KOPT-K1 (cell line): ENCODE results near the gene MUC20.
A peak's percentile ranks its signal among the peaks of the same experiment; 100 is the strongest.
"Not testable (repeated sequence)": the region's sequence is repeated elsewhere in the genome, so short reads cannot be mapped to it uniquely, and the experiment has no call there.

Source experiments
- H3K27ac ChIP-seq: fragments of 200-600 bp; sonication (generic); 2 replicates; pipeline ENCODE4 v1.5.1; 2016; ENCODE audit warnings: antibody characterized with exemption, mild to moderate bottlenecking, low read depth, low read length; ENCODE audit not compliant: poor library complexity, severe bottlenecking
- H3K36me3 ChIP-seq: fragments of 200-600 bp; sonication (generic); 2 replicates; pipeline ENCODE4 v1.5.1; 2017; ENCODE audit warnings: antibody characterized with exemption, mild to moderate bottlenecking, low read length, moderate library complexity; ENCODE audit not compliant: insufficient read depth
- H3K9me3 ChIP-seq: fragments of 200-600 bp; sonication (generic); 2 replicates; pipeline ENCODE4 v1.5.1; 2017; ENCODE audit warnings: antibody characterized with exemption, low read length, mild to moderate bottlenecking; ENCODE audit not compliant: insufficient read depth, poor library complexity, severe bottlenecking

Gene MUC20

DNA sequence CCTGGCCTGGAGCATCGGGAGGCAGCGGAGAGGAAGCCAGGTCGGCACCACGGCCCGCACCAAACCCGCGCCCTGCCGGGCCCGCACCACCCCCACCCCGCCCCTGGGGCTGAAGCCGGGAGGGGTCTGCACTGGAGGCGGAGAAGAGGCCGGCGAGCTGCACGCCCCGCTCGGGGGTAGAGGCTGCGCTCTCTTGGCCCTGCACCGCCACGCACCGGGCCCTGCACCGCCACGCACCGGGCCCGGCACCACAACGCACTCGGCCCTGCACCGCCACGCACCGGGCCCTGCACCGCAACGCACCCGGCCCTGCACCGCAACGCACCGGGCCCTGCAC lies 41.4 kb downstream of the MUC20 start:
- H3K9me3 ChIP-seq, result no peaks in the 10 kb centered on the region
- H3K27ac ChIP-seq, result peak overlapping the region; percentile 51
- peaks cover 7% of the 10 kb centered on the region; the same call in 1 of the 2 replicates for H3K36me3 ChIP-seq

DNA sequence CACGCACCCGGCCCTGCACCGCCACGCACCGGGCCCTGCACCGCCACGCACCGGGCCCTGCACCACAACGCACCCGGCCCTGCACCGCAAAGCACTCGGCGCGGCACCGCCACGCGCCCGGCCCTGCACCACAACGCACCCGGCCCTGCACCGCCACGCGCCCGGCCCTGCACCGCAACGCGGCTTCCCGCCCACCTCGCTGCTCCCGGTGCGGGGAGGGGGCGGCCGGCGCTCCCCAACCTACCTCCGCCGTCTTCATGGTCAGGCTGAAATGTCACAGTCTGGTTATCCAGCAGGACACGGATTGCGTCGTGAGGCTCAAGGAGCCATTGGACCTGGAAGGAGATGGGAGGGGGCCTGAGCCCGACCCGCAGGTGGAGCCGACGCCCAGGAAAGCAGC lies 41.8 kb downstream of the MUC20 start:
- peak overlapping the region; percentile 67 for H3K27ac ChIP-seq
- H3K36me3 ChIP-seq, result peaks cover 7% of the 10 kb centered on the region; the same call in 1 of the 2 replicates
- no peaks in the 10 kb centered on the region for H3K9me3 ChIP-seq

DNA sequence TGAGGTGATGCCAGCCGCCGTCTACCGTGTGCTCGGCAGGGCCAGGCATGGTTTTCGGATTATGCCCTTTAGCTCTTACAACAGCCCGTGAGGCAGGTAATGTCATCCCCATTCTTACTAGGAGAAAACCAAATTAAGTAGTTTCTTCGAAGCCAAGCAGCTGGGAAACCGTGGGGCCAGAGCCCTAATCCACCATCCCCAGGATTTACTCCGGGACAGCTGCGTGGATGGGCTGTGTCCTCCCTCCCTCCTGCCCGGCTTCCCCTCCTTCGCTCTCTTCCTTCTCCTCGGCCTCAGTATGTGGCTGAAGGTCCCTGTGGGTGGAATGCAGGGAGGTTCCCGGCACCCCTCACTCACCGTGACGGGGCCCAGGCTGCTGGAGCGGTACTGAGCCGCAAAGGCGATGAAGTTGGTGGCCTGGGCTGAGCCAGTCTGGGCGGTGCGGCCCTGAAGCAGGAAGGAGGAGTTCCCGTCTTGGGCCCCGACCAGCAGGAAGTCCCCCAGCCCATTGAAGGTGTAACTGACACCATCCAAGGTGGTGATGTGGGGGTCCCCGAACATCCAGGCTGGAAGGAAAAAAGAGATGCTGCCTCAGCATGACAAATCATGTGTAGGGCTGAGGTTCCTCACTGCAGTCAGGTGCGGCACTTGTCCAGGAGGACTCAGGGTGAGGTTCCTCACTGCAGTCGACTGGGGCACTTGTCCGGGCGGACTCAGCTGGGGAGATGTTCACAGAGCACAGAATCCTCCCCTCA lies 42.5 kb downstream of the MUC20 start:
- peaks cover 7% of the 10 kb centered on the region; the same call in 1 of the 2 replicates for H3K36me3 ChIP-seq
- no peaks in the 10 kb centered on the region for H3K9me3 ChIP-seq
- peak overlapping the region; percentile 67 for H3K27ac ChIP-seq

DNA sequence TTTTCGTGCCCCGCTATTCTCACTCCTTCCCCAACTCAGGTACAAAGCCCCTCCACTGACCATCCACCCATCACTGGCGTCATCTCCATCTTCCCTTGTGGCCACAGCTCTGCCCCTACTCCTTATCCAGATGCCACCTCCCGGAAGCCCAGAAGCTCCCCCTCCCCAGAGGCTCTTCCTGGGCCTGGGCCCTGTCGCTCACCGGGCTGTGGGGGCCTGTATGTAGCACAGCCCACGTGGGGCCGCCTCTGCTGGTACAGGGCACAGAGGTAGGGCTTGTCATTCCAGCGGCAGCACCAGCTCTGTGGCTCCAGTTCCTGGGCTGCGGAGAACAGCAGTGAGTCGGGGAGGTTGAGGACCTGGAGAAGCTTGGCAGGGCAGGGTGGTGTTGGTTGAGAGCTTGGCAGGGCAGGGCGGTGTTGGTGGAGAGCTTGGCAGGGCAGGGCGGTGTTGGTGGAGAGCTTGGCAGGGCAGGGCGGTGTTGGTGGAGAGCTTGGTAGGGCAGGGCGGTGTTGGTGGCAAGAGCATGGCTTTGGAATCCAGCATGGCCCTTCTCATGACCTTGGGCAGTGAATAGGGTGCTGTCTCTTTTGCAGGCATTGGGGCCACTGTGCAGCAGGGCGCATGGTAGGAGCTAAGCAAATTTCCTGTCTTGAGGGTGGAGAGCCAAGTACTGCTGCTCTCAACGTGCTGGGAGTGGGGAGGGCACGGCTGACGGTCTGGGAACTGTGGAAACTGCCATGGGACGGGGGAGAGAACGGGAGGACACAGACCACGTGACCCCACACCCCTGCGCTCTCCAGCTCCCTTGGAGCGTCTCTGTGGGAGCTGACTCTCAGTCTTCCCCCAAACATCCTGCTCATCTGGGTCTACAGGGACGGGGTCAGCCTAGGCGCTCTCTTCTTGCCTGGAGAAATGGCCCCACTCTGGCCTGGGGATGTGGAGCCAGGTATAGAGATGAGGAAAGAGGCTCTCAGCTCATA lies 43.4 kb downstream of the MUC20 start:
- Histone ChIP-seq H3K36me3 (peaks cover 3% of the 10 kb centered on the region; the same call in 1 of the 2 replicates), H3K27ac (peak overlapping the region; percentile 67), H3K9me3 (no peaks in the 10 kb centered on the region)

DNA sequence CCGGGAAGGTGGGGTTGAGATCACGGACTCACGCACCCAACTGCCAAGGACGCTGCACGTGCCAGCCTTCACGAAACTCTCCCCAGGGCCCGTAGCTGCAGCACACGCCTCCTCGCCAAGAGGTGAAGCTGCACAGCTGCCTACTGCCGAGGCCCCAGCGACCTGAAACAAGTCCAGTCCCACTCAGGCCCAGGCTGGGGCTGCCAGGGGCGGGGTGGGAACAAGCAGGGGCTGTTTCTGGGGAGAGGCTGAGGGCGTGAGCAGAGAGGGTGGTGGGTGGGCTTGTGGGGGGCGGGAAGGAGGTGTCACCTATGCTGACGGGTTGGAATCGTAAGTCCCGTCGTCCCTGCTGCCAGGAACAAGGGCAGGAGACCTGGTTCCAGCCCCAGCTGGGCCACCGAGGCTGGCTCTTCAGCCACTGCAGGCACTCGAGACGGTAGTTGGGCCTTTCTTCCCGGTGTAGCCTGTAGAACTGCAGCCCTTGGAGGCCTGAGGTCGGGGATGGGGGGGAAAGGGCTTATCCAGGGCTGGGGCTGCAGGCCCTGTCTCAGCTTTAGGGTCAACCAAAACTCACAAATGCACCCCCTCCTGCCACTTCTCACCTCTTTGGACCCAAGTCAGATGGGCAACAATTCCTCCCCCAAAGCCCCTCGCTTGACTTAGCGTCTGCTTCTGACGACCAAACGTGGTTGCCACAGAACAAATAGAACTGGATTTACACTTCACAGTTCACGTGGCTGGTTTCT lies 44.4 kb downstream of the MUC20 start:
- Histone ChIP-seq H3K36me3 (no peaks in the 10 kb centered on the region), H3K27ac (peak overlapping the region; percentile 67), H3K9me3 (no peaks in the 10 kb centered on the region)

DNA sequence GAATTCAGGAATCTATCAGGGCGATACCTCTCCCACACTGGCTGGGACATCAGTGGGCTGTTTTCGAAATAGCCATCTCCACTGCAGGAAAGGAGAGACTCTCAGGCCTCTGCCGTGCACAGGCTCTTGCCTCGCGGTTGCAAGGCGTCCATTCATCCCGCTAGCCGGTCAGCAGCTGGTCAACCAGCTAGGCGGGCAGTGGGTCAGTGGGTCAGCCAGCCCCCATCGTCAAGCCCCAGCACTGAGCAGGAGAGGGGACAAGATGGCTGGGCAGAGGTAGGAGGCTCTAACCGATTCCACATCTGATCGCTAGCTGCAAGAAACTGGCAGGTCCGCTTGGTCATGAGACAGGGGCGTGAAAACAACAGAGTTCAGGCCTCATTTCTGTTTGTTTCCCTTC lies 45.9 kb downstream of the MUC20 start:
- no peaks in the 10 kb centered on the region for H3K9me3 ChIP-seq
- H3K36me3 ChIP-seq, result no peaks in the 10 kb centered on the region
- no peak overlapping the region for H3K27ac ChIP-seq

DNA sequence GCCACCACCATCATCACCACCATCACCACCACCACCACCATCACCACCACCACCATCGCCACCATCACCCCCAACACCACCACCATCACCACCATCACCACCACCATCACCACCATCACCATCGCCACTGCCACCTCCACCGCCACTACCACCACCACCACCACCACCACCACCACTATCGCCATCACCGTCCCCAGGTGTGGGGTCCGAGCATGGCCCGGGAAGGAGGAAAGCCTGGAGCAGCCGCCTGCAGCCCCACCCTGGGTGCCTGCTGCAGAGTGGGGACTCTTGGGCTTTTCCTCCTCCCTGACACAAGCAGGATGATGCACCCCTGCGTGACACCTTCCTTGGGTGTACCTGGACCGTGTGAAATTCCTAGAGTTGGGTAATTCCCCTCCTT lies 47.0 kb downstream of the MUC20 start:
- H3K9me3 ChIP-seq, result no peaks in the 10 kb centered on the region
- H3K36me3 ChIP-seq, result no peaks in the 10 kb centered on the region
- no peak overlapping the region for H3K27ac ChIP-seq

DNA sequence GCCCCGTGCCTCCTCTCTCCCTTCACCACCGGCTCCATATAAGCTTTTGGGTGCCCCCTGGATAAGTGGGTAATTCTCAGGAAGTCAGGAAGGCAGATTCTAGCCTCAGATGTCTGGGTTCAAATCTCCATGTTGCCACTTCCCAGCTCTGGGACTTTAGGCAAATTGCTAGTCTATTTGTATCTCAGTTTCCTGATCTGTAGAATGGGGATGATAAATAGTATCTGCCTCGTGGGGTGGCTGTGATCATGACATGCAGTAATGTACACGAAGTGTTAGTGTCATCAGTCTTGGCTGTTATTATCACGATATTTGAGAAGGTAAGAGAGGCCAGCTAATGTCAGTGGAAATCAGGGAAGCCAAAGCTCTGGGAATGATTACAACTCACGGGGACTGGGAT lies 47.6 kb downstream of the MUC20 start:
- Histone ChIP-seq H3K27ac (no peak overlapping the region), H3K9me3 (no peaks in the 10 kb centered on the region), H3K36me3 (no peaks in the 10 kb centered on the region)

DNA sequence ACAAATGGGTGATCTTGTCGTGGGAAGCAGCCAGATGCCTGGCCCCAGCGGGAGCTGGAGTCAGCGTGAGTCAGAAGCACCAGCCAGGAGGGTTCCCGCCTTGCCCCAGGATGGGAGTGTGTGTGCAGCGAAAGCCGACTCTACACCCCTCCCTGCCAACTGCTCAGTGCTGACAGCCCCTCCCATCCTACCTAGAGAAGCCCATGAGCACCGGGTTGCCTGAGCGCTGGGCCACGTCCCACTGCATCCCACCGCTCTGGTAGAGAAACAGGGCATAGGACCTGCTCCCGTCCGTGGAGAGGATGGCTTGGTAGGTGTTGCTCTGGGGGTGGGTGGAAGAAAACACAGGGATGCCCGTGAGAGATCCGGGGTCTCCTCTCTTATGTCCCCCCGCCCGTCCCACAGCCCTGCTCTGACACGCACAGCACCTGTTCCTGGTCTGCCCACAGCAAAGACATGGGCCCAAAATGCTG lies 48.1 kb downstream of the MUC20 start:
- Histone ChIP-seq H3K27ac (no peak overlapping the region), H3K36me3 (no peaks in the 10 kb centered on the region), H3K9me3 (no peaks in the 10 kb centered on the region)

DNA sequence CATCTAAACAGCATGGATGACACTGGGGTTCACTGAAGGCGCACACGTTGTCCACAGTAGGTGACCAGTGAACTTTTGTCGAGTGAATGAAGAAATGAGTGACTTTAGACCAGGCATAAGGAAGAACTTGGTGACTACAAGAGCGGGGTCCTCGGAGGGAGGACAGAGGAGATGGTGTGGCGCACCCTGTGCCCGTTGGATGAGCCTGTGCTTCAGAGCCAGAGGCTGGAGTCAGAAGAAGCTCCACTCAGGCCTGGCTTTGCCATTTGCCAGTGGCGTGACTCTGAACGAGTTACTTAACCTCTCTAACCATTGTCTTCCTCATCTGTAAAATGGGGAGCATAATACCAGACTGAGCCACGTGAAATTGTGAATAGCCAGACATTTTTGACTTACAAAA lies 48.8 kb downstream of the MUC20 start:
- Histone ChIP-seq H3K27ac (no peak overlapping the region), H3K36me3 (no peaks in the 10 kb centered on the region), H3K9me3 (no peaks in the 10 kb centered on the region)

DNA sequence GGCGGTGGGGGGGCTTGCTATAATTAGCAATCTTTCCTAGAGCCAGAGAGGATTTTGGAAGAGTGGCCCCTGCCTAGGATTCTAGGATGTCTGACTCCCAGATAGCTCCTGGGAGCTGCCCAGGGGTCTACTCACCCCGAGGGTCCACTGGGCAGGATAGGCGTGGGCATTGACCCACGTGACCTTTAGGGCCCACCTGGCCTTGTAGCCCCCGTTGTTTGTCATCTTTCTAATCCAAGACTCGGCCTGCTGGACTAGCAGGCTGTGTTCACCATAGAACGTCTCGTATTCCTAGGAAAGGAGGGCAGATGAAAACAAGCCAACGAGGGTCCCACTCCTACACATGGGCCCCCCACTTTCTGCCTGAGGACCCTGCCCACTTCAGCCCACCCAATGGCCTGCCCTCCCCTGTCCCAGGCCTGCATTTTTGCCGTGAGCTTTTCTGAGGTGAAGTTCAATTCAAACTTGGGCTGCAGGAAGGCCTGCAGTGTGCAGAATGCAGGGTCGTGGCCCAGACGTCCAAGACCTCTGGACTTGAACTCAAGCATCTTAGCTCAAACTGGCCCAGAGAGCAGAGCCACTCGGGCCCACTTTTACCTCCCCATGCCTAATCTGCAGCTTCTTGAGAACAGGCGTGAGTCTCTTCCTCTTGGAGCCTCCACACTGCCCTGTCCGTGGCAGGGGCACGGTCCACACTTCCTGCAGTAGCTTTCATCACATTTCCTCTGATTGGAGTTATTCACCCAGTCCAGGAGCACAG lies 49.5 kb downstream of the MUC20 start:
- no peaks in the 10 kb centered on the region for H3K9me3 ChIP-seq
- H3K36me3 ChIP-seq, result no peaks in the 10 kb centered on the region
- H3K27ac ChIP-seq, result no peak overlapping the region

DNA sequence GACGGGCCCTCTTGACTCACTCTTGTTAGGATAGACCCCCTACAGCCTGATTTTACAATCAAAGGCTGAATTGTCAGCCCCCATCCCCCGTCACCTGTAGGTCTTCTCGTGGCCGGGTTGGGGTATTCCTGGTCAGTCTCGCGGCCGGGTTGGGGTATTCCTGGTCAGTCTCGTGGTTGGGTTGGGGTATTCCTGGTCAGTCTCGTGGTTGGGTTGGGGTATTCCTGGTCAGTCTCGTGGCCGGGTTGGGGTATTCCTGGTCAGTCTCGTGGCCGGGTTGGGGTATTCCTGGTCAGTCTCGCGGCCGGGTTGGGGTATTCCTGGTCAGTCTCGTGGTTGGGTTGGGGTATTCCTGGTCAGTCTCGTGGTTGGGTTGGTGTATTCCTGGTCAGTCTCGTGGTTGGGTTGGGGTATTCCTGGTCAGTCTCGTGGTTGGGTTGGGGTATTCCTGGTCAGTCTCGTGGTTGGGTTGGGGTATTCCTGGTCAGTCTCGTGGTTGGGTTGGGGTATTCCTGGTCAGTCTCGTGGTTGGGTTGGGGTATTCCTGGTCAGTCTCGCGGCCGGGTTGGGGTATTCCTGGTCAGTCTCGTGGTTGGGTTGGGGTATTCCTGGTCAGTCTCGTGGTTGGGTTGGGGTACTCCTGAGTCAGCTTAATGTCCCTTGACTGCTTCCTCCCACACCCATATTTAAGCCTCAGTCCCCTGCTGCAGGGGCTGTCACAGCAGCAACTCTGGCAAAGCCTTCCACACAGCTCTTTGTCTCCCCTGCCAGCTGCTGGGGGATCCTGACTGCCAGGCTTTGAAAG lies 50.3 kb downstream of the MUC20 start:
- H3K27ac ChIP-seq, H3K36me3 ChIP-seq, H3K9me3 ChIP-seq: not testable (repeated sequence)

DNA sequence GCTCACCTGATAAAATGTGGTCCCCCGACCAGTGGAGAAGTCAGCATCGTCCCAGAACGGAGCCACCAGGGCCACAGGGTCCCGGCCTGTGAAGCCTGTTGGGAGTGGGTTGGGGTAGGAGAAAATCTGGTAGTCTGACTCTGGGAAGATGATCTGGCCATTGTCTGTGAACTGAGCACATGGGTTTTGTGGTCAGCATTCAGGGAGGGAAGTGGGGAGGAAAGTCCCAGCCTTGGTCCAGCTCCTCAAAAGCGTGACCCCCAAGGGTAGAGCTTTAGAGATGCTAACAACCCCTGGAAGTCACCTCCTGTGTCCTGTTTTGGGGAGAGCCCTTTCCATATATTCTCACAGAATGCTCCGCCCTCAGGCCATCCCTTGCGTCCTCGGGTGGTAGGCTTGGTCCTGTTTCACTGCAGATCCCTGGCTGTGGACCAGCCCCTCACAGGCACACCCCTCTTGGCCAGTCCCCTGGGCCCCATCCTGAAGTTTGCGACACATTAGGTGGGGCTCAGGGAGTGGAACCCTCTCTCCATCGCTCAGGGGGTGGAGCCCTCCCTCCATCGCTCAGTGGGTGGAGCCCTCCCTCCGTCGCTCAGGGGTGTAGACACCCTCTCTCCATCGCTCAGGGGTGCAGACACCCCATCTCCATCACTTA lies 51.0 kb downstream of the MUC20 start:
- Histone ChIP-seq H3K9me3 (no peaks in the 10 kb centered on the region), H3K36me3 (no peaks in the 10 kb centered on the region), H3K27ac (no peak overlapping the region)
